Right lobe of liver (tissue), 4 donors: ENCODE results near the gene ERC2.

ENCODE experiments used
- POLR2A ChIP-seq: fragments of 450-650 bp; IDR thresholded peaks from one replicate; pipeline ENCODE4 v1.6.1; 2017; ENCODE audit warnings: antibody characterized with exemption, mild to moderate bottlenecking
- TF ChIP-seq, protein P1 (sequence below), 4 donors: fragments of 200-600 bp in 3 of 4; fragments of 450-650 bp in 1 of 4; IDR thresholded peaks; one replicate each; pipeline versions ENCODE4 v1.5.1 to v1.8.0; 2016 to 2022; ENCODE audit warnings: antibody characterized with exemption in 4 of 4, mild to moderate bottlenecking in 2 of 4
- donor health status: DM: no; HTN: no; CAD: no.
- donor health status: DM: no; HTN: no; CAD: no.
- donor health status: DM: no; HTN: yes; CAD: no.

DNA sequence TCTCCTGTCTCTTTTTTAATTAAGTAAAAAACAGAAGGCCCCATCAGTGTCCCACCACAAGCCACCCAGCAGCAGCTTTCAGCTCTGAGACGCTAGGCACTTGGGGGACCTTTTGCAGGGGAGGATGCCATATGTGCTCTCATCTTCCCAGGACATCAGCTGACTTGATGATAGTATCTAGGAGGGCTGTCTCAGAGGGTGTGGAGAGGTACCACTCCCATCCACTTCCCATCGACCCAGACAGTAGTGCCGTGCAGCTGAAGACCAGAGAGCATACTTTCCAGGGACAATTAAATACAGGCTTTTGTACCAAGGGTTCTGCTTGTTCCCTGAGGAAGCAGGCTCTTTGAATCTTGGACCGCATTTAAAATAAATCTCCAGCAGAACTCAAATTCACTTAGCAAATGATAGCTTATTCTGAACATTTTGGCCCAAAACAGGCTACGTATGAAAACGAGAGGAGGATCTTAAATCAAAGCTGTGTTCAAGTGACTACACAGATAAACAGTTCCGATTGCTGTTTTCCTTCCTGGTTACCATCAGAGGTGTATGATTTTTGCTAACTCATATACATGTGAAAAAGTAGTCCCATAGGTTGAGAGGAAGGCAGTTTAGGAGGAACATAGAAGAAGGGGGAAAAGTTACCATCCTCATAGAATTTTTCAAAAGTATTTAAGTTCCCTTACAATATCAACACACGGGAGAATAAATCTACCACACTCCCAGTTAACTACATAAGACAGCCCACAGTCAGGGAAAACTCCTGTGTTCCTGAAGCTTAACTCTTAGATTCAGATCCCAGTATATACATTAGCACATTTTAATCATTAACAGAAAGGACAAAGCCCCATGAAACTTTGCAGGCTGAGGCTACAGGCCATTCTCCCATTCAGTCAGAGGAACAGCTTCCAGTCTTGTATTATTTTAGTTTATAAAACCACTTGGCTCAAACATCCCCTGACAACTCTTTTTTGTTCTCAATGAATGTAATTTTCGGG is 990.7 kb downstream of the ERC2 start:
- TF ChIP-seq POLR2A = no peak
- TF ChIP-seq, protein P1, sequence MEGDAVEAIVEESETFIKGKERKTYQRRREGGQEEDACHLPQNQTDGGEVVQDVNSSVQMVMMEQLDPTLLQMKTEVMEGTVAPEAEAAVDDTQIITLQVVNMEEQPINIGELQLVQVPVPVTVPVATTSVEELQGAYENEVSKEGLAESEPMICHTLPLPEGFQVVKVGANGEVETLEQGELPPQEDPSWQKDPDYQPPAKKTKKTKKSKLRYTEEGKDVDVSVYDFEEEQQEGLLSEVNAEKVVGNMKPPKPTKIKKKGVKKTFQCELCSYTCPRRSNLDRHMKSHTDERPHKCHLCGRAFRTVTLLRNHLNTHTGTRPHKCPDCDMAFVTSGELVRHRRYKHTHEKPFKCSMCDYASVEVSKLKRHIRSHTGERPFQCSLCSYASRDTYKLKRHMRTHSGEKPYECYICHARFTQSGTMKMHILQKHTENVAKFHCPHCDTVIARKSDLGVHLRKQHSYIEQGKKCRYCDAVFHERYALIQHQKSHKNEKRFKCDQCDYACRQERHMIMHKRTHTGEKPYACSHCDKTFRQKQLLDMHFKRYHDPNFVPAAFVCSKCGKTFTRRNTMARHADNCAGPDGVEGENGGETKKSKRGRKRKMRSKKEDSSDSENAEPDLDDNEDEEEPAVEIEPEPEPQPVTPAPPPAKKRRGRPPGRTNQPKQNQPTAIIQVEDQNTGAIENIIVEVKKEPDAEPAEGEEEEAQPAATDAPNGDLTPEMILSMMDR (IDR thresholded peaks at IDR 0.05) = no peak
